ENCODE results near the gene FBLN2. TPM values are rescaled to one million over a fixed set of nuclear protein-coding genes. Genes with fewer than 3 reads are reported as not detected.

Gene FBLN2
- polyA plus RNA-seq, 1 of the 3 experiments (the other 2 are of a cell fraction), result 5.2 TPM

GRCh38 chr3:13634151-13634550 is 85.2 kb downstream of the FBLN2 start:
- no peak for TF ChIP-seq NFIC (IDR thresholded peaks at IDR 0.05; ENCODE audit: borderline replicate concordance)
- no peak for TF ChIP-seq FOXM1 (IDR thresholded peaks at IDR 0.05; ENCODE audit: low read depth)
- no peak for TF ChIP-seq SMC3 (IDR thresholded peaks at IDR 0.05; ENCODE audit: low read depth, low read length)
- TF ChIP-seq RAD21 (IDR thresholded peaks at IDR 0.05; ENCODE audit: low read length), result no peak
- TF ChIP-seq FOSL2 (IDR thresholded peaks at IDR 0.05; ENCODE audit: borderline replicate concordance, low read depth), result no peak
- TF ChIP-seq NRF1 (IDR thresholded peaks at IDR 0.05; ENCODE audit: low read depth, low read length), result no peak
- no peak for TF ChIP-seq RFX5 (IDR thresholded peaks at IDR 0.05; ENCODE audit: low read length)
- no peak for TF ChIP-seq GABPA (IDR thresholded peaks at IDR 0.05; ENCODE audit: low read depth)
- H3K36me3 ChIP-seq (replicated peaks in 1 of 2; ENCODE audit: control insufficient read depth in 1 of 2, insufficient read depth in 2 of 2, low read length in 1 of 2), result no peaks in the 10 kb centered on the region
- peaks cover 0 to 6% of the 10 kb centered on the region in 2 experiments; a peak in 1 of 4 replicates for H3K4me1 ChIP-seq (ENCODE audit: control insufficient read depth in 1 of 2, insufficient read depth in 2 of 2, low read depth in 1 of 2, low read length in 1 of 2)
- H4K20me1 ChIP-seq (ENCODE audit: insufficient read depth), result no peaks in the 10 kb centered on the region
- no peaks in the 10 kb centered on the region for H3K27me3 ChIP-seq (ENCODE audit: insufficient read depth)
- H3K9ac ChIP-seq, result no peak overlapping the region
- H3F3A ChIP-seq (replicated peaks; ENCODE audit: insufficient read depth), result no peaks in the 10 kb centered on the region
- H3K4me2 ChIP-seq, result no peak overlapping the region
- no peaks in the 10 kb centered on the region for H3K9me3 ChIP-seq
- no peaks in the 10 kb centered on the region for H3K9me2 ChIP-seq
- H3K4me3 ChIP-seq (ENCODE audit: low read depth in 2 of 2, low read length in 1 of 2), result no peak overlapping the region
- POLR2A ChIA-PET, result no interaction called here
- H2AFZ ChIP-seq (ENCODE audit: low read depth), result no peak overlapping the region
- CTCF ChIA-PET, result interaction anchor here (1.0 to 8.1 kb wide), 4 partner anchors 12 to 262 kb away, joined by 3 to 68 read pairs (median 5); no protein-coding TSS in a partner anchor
- DNase-seq, result no peak
- 61% methylated on average over 6 of the region's 18 CpGs for WGBS (ENCODE audit: low lambda C conversion rate)
- no peak overlapping the region for H3K27ac ChIP-seq (ENCODE audit: low read depth in 2 of 2, low read length in 1 of 2)
- H3K79me2 ChIP-seq (ENCODE audit: insufficient read depth), result no peaks in the 10 kb centered on the region

DNA sequence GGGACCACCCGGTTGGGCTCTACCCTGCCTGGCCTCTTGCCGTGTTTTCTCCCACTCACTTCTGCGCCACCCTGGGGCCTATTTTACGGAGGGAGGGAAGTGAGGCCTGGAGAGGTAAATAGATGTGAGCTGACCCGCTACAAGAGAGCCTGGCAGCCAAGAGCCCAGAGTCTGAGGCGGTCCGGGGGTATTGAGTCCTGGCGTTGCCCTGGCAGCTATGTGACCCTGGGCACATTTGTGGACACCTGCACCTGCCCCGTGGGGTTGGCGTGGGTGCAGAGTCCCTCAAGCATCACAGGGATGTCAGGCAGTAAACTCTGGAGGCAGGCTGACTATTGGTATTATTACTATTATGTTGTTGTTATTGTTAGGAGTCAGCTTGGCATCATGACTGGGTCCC is 85.7 kb downstream of the FBLN2 start:
- Histone ChIP-seq H3K9ac (no peak overlapping the region), H2AFZ (ENCODE audit: low read depth) (no peak overlapping the region), H3K4me1 (ENCODE audit: control insufficient read depth in 1 of 2, insufficient read depth in 2 of 2, low read depth in 1 of 2, low read length in 1 of 2) (peaks cover 0 to 6% of the 10 kb centered on the region in 2 experiments; a peak in 1 of 4 replicates), H3K4me2 (no peak overlapping the region), H3K36me3 (replicated peaks in 1 of 2; ENCODE audit: control insufficient read depth in 1 of 2, insufficient read depth in 2 of 2, low read length in 1 of 2) (no peaks in the 10 kb centered on the region), H3K4me3 (ENCODE audit: low read depth in 2 of 2, low read length in 1 of 2) (no peak overlapping the region), H3K9me3 (no peaks in the 10 kb centered on the region), H3K27ac (ENCODE audit: low read depth in 2 of 2, low read length in 1 of 2) (no peak overlapping the region), H3K9me2 (no peaks in the 10 kb centered on the region), H4K20me1 (ENCODE audit: insufficient read depth) (no peaks in the 10 kb centered on the region), H3F3A (replicated peaks; ENCODE audit: insufficient read depth) (no peaks in the 10 kb centered on the region), H3K79me2 (ENCODE audit: insufficient read depth) (no peaks in the 10 kb centered on the region), H3K27me3 (ENCODE audit: insufficient read depth) (no peaks in the 10 kb centered on the region)
- TF ChIP-seq CHD2 (IDR thresholded peaks at IDR 0.05; ENCODE audit: low read length, partially characterized antibody) (no peak), RFX5 (IDR thresholded peaks at IDR 0.05; ENCODE audit: low read length) (no peak), EZH2phosphoT487 (IDR thresholded peaks at IDR 0.05; ENCODE audit: borderline replicate concordance, low read depth) (no peak), ELF1 (IDR thresholded peaks at IDR 0.05) (no peak), IRF3 (IDR thresholded peaks at IDR 0.05; ENCODE audit: low read depth, low read length) (no peak), RAD21 (IDR thresholded peaks at IDR 0.05; ENCODE audit: low read length) (no peak), TCF12 (IDR thresholded peaks at IDR 0.05) (no peak), FOXM1 (IDR thresholded peaks at IDR 0.05; ENCODE audit: low read depth) (no peak), PBX3 (IDR thresholded peaks at IDR 0.05) (no peak), TEAD4 (IDR thresholded peaks at IDR 0.05; ENCODE audit: borderline replicate concordance, insufficient read depth) (no peak), FOSL2 (IDR thresholded peaks at IDR 0.05; ENCODE audit: borderline replicate concordance, low read depth) (no peak), POLR2AphosphoS5 (IDR thresholded peaks at IDR 0.05; ENCODE audit: low read depth, low read length) (no peak)
- TF ChIP-seq, protein P1, sequence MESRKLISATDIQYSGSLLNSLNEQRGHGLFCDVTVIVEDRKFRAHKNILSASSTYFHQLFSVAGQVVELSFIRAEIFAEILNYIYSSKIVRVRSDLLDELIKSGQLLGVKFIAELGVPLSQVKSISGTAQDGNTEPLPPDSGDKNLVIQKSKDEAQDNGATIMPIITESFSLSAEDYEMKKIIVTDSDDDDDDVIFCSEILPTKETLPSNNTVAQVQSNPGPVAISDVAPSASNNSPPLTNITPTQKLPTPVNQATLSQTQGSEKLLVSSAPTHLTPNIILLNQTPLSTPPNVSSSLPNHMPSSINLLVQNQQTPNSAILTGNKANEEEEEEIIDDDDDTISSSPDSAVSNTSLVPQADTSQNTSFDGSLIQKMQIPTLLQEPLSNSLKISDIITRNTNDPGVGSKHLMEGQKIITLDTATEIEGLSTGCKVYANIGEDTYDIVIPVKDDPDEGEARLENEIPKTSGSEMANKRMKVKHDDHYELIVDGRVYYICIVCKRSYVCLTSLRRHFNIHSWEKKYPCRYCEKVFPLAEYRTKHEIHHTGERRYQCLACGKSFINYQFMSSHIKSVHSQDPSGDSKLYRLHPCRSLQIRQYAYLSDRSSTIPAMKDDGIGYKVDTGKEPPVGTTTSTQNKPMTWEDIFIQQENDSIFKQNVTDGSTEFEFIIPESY (IDR thresholded peaks at IDR 0.05; ENCODE audit: borderline replicate concordance, low read depth), result no peak
- POLR2A ChIA-PET, result no interaction called here
- 56% methylated on average over 6 of the region's 10 CpGs for WGBS (ENCODE audit: low lambda C conversion rate)
- DNase-seq, result no peak
- CTCF ChIA-PET, result interaction anchor here (1.0 to 8.1 kb wide), 5 partner anchors 12 to 262 kb away, joined by 3 to 68 read pairs (median 3); no protein-coding TSS in a partner anchor

Measured in SK-N-SH (cell line).